ENCODE data around the gene ERAL1.
"Not testable (repeated sequence)": the region's sequence is repeated elsewhere in the genome, so short reads cannot be mapped to it uniquely, and the experiment has no call there.

Gene ERAL1

GRCh38 chr17:28854457-28855335, at the start of gene ERAL1:
Gene ERAL1 (plus strand): TSS chr17:28855016. CDS start chr17:28855035, 19 bp downstream.
- DNase-seq (ENCODE audit: low read depth) = peak; percentile 79

GRCh38 chr17:28807925-28808634, 46.7 kb upstream of the ERAL1 start:
- DNase-seq (ENCODE audit: low read depth) = no peak

GRCh38 chr17:28810437-28810836, 44.4 kb upstream of the ERAL1 start:
- no peak for DNase-seq (ENCODE audit: low read depth)

- no peak for DNase-seq (ENCODE audit: low read depth)
Measured at GRCh38 chr17:28811651-28812090, 43.1 kb upstream of the ERAL1 start.

- DNase-seq (ENCODE audit: low read depth) = peak; percentile 92
Measured at GRCh38 chr17:28812091-28812747, 42.6 kb upstream of the ERAL1 start.

- no peak for DNase-seq (ENCODE audit: low read depth)
Measured at GRCh38 chr17:28812748-28813377, 42.0 kb upstream of the ERAL1 start.

GRCh38 chr17:28816540-28816939, 38.3 kb upstream of the ERAL1 start:
- no peak for DNase-seq (ENCODE audit: low read depth)

GRCh38 chr17:28818819-28819221, 36.0 kb upstream of the ERAL1 start:
- DNase-seq (ENCODE audit: low read depth) = no peak

- DNase-seq (ENCODE audit: low read depth) = no peak
Measured at GRCh38 chr17:28819582-28819981, 35.2 kb upstream of the ERAL1 start.

GRCh38 chr17:28827672-28828071, 27.1 kb upstream of the ERAL1 start:
- no peak for DNase-seq (ENCODE audit: low read depth)

GRCh38 chr17:28828294-28829040, 26.3 kb upstream of the ERAL1 start:
- no peak for DNase-seq (ENCODE audit: low read depth)

- DNase-seq (ENCODE audit: low read depth) = no peak
Measured at GRCh38 chr17:28834420-28834819, 20.4 kb upstream of the ERAL1 start.

GRCh38 chr17:28836541-28836940, 18.3 kb upstream of the ERAL1 start:
- DNase-seq (ENCODE audit: low read depth) = not testable (repeated sequence)

- no peak for DNase-seq (ENCODE audit: low read depth)
Measured at GRCh38 chr17:28839221-28839620, 15.6 kb upstream of the ERAL1 start.

- DNase-seq (ENCODE audit: low read depth) = no peak
Measured at GRCh38 chr17:28841901-28842281, 12.9 kb upstream of the ERAL1 start.

GRCh38 chr17:28842282-28843012, 12.4 kb upstream of the ERAL1 start, which contains the start of gene FAM222B:
Gene FAM222B (minus strand): TSS chr17:28842790. CDS start chr17:28766667, 76,123 bp downstream.
- peak; percentile 83 for DNase-seq (ENCODE audit: low read depth)

- no peak for DNase-seq (ENCODE audit: low read depth)
Measured at GRCh38 chr17:28843816-28844148, 11.0 kb upstream of the ERAL1 start.

- no peak for DNase-seq (ENCODE audit: low read depth)
Measured at GRCh38 chr17:28846231-28846630, 8.6 kb upstream of the ERAL1 start.

- not testable (repeated sequence) for DNase-seq (ENCODE audit: low read depth)
Measured at GRCh38 chr17:28846699-28847098, 8.1 kb upstream of the ERAL1 start.

GRCh38 chr17:28848667-28849066, 6.1 kb upstream of the ERAL1 start:
- peak; percentile 38 for DNase-seq (ENCODE audit: low read depth)

- DNase-seq (ENCODE audit: low read depth) = no peak
Measured at GRCh38 chr17:28849281-28849680, 5.5 kb upstream of the ERAL1 start.

All from activated T-cell treated with anti-CD3 and anti-CD28 coated beads for 24 hours (primary cell).